ENCODE results near the gene COLQ.

Gene COLQ

DNA sequence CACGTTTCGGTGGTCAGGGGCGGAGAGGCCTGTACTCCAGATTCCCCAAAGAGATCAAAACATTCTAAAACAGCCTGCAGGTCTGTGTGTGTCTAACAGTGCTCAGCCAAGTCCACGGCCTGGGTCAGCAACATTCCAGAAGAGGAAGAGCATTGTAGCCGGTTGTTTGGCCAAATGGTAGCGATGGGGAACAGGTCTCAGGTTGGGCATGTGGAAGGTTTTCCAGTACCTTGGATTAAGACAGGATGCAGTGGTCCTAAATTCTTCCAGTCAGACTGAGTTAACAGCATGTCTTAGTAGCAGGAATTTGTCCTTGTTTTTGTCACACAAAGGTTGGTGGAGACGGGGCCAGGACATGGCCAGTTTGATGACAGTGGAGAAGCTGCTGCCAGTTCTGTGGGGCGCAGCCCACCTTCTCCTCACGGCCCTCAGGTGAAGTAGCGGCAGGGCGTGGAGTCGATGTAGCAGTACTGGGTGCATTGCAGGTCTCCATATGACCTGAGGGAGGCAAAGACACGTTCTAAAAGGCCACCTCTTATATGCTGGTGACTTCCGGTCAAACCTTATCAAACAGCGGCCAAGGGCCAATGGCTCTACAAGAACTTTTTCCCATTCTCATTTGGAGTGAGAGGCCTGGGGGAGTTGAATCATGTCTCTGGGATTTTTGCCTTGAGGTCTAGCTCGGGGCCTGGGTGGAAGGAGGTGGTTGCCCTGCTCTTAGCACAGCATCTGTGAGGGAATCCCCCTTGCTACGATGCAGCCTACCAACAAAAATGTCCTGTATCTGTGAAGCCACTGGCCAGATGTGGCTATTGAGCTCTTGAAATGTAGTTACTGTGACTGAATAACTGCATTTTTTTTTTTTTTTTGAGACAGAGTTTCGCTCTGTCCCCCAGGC lies 70.0 kb downstream of the COLQ start:
- H3K9me3 ChIP-seq (ENCODE audit: control insufficient read depth, insufficient read depth, low read length): no peaks in the 10 kb centered on the region
- no peaks in the 10 kb centered on the region for H3K27me3 ChIP-seq (ENCODE audit: control insufficient read depth, insufficient read depth, low read length)
- H3K36me3 ChIP-seq (ENCODE audit: control insufficient read depth, insufficient read depth, low read length): no peaks in the 10 kb centered on the region
- no peak overlapping the region for H3K9ac ChIP-seq (ENCODE audit: low read depth, low read length)
- H3K4me3 ChIP-seq (ENCODE audit: low read depth, low read length): no peak overlapping the region
- no peaks in the 10 kb centered on the region for H3K4me1 ChIP-seq (ENCODE audit: control insufficient read depth, insufficient read depth, low read length)

DNA sequence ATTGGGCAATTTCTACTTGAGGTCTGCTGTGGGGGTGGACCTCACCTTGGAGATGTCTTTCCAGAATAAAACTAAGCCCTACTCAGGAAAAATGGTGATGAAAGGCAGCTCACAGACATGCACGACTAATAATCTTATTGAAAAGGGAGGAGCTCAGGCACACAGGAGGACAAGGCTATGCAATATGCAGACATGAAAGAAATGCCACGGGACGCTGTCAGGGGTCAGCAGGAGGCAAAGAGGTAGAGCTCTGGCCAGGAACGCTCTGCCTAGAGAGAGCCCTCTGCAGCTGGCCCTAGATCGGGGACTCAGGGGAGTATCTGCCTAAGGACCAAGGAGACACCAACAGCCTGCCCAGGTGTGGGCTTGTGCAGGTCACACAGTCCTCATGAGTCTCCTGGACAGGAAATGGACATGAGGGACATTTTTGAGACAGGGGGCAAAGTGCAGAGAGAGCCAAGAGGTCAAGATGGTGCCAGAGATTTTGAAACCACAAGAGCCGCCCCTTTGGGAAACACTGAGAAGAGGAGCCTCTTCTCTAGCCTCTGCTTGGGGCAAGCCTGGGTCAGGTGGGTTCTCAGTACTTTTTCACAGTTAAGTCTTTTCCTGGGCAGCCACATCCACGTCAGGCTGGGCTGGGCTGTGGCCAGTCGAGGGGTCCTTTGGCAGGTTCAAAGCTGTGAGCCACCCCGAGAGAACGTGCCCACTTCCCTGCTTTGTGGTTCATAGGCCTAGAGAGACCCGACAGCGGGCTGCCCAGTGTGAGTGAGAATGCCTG lies 70.9 kb downstream of the COLQ start:
- H3K27me3 ChIP-seq (ENCODE audit: control insufficient read depth, insufficient read depth, low read length): no peaks in the 10 kb centered on the region
- H3K9me3 ChIP-seq (ENCODE audit: control insufficient read depth, insufficient read depth, low read length): no peaks in the 10 kb centered on the region
- H3K9ac ChIP-seq (ENCODE audit: low read depth, low read length): no peak overlapping the region

DNA sequence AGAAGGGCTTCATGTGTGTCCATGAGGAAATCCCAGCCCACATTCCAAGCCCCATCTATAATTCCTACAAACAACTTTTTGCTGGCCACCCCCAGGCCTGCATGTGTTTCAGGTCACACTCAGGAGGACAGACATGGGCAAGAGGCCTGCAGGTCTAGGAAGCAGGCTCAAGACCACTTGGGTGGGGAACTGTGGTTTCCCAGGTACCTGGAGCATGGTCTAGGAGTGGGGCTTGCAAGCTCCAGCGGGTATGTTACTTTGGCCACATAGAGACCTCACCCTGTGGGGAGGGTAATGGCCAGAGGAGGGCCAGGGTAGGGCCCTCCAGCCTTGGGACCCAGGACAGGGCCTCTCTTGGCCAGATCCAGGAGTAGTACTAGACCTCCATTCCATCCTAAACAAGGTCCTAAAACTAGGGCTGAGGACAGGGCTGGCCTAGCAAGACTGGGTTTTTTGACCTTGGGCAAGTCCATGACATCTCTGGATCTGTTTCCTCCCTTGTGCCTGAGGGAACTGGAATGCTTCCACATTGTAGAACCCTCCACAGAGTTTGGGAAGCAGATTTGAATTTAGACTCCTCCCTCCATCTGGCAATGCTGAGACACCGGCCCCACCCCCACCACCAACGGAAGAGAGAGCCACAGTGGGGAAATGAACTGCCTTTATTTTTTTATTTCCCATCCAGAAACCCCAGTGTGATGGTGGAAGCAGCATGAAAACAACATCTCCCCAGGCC lies 71.8 kb downstream of the COLQ start:
- no peaks in the 10 kb centered on the region for H3K4me1 ChIP-seq (ENCODE audit: control insufficient read depth, insufficient read depth, low read length)
- H3K9ac ChIP-seq (ENCODE audit: low read depth, low read length): no peak overlapping the region
- no peaks in the 10 kb centered on the region for H3K27me3 ChIP-seq (ENCODE audit: control insufficient read depth, insufficient read depth, low read length)
- H3K9me3 ChIP-seq (ENCODE audit: control insufficient read depth, insufficient read depth, low read length): no peaks in the 10 kb centered on the region
- no peak overlapping the region for H3K4me3 ChIP-seq (ENCODE audit: low read depth, low read length)
- H3K36me3 ChIP-seq (ENCODE audit: control insufficient read depth, insufficient read depth, low read length): no peaks in the 10 kb centered on the region

More for the DNA sequence above, 70.9 kb downstream of the COLQ start:
- Histone ChIP-seq H3K4me1 (ENCODE audit: control insufficient read depth, insufficient read depth, low read length) (no peaks in the 10 kb centered on the region), H3K36me3 (ENCODE audit: control insufficient read depth, insufficient read depth, low read length) (no peaks in the 10 kb centered on the region), H3K4me3 (ENCODE audit: low read depth, low read length) (no peak overlapping the region)

DNA sequence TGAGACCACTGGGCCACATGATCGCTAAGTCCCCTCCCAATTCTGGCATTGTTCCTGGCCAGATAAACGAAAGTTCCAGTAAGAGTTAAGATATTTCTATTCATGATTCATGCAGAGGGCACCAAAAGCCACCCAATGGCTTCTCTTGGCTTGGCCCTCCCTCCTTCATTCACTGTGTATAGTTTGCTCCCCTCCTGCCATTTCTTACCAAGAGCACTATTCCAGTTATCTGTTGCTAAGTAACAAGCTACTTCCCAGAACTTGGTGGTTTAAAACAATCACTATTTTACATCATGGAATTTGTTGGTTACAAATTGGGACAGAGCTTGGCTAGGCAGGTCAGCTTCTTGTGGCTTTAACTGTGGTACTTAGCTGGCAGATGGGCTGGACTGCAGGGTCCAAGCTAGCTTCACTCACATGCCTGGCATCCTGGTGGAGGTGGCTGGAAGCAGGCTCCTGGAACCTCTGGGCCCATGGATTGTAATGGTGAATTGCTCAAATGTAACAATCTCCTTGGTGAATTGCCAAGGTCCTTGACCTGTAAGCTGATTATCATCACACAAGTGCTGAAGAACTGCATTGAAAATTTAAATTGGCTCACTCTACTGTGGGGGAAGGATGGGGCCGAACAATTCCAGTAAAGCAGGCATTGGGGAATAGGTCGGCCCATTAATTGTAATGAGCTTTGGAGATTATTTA lies 77.5 kb downstream of the COLQ start:
- H3K9ac ChIP-seq (ENCODE audit: low read depth, low read length): no peak overlapping the region
- H3K4me3 ChIP-seq (ENCODE audit: low read depth, low read length): no peak overlapping the region
- H3K27me3 ChIP-seq (ENCODE audit: control insufficient read depth, insufficient read depth, low read length): no peaks in the 10 kb centered on the region
- H3K4me1 ChIP-seq (ENCODE audit: control insufficient read depth, insufficient read depth, low read length): no peaks in the 10 kb centered on the region
- H3K9me3 ChIP-seq (ENCODE audit: control insufficient read depth, insufficient read depth, low read length): no peaks in the 10 kb centered on the region
- H3K36me3 ChIP-seq (ENCODE audit: control insufficient read depth, insufficient read depth, low read length): peaks cover 11% of the 10 kb centered on the region

DNA sequence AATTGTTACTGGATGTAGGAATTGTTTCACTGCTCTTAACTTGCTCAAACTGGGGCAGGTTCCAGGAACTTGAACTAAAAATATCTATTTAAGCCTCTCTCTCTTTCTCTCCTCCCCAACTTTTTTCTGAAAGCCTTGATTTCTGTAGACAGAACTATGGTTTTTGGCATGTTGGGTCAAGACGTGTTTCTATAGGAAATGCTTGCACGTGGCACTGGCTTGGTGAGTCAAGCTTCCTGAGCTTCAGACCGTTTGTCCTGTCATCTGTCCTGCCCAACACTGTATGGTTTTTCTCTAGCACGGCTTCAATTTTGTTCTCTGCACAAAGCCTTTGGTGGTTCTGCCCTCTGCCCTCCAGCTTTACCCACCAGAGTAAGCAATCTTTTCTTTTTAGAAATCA lies 80.6 kb downstream of the COLQ start:
- H3K4me1 ChIP-seq (ENCODE audit: control insufficient read depth, insufficient read depth, low read length): no peaks in the 10 kb centered on the region
- no peaks in the 10 kb centered on the region for H3K9me3 ChIP-seq (ENCODE audit: control insufficient read depth, insufficient read depth, low read length)
- H3K9ac ChIP-seq (ENCODE audit: low read depth, low read length): no peak overlapping the region
- peaks cover 30% of the 10 kb centered on the region for H3K36me3 ChIP-seq (ENCODE audit: control insufficient read depth, insufficient read depth, low read length)
- no peaks in the 10 kb centered on the region for H3K27me3 ChIP-seq (ENCODE audit: control insufficient read depth, insufficient read depth, low read length)
- H3K4me3 ChIP-seq (ENCODE audit: low read depth, low read length): no peak overlapping the region

DNA sequence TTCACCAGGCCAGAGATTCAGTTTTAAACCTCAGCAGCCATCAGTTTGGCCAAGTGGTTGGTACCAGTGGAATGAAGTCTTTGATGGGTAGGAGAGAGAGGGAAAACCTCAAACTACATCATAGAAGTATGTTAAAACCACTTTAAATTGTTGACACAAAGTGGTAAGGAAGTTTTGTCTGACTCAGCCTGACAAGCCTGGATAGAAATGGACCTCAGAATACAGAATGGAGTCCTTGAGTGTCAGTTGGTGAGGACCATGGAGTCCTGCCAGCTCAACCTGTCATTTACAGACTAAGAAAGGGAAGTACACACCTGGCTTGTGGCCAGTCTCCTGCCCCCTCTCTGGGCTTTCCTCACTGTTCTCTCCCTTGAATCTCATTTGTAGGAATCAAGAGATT lies 82.0 kb downstream of the COLQ start:
- peaks cover 37% of the 10 kb centered on the region for H3K36me3 ChIP-seq (ENCODE audit: control insufficient read depth, insufficient read depth, low read length)

DNA sequence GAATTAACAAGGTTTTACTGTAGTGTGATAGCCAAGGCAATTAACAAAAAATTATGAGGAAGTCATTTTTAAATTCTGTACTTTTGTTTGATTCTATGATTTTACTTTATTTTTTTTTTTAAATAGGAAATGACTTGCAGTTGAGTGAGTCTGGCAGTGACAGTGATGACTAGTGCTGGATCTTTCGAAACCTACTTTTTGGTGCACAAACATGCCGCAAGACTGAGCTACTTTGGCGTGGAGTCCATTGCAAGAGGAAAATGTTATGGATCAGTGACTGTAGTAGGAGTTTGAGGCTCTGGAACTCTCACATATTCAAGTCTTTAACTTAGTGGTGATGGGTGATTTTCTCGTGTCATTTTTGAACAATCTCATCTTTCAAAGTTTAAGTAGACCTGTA lies 82.5 kb downstream of the COLQ start:
- H3K9me3 ChIP-seq (ENCODE audit: control insufficient read depth, insufficient read depth, low read length): no peaks in the 10 kb centered on the region
- H3K4me1 ChIP-seq (ENCODE audit: control insufficient read depth, insufficient read depth, low read length): no peaks in the 10 kb centered on the region
- H3K9ac ChIP-seq (ENCODE audit: low read depth, low read length): no peak overlapping the region
- no peak overlapping the region for H3K4me3 ChIP-seq (ENCODE audit: low read depth, low read length)
- no peaks in the 10 kb centered on the region for H3K27me3 ChIP-seq (ENCODE audit: control insufficient read depth, insufficient read depth, low read length)
- peaks cover 37% of the 10 kb centered on the region for H3K36me3 ChIP-seq (ENCODE audit: control insufficient read depth, insufficient read depth, low read length)

More for the DNA sequence above, 82.0 kb downstream of the COLQ start:
- Histone ChIP-seq H3K27me3 (ENCODE audit: control insufficient read depth, insufficient read depth, low read length) (no peaks in the 10 kb centered on the region), H3K4me3 (ENCODE audit: low read depth, low read length) (no peak overlapping the region), H3K9ac (ENCODE audit: low read depth, low read length) (no peak overlapping the region), H3K4me1 (ENCODE audit: control insufficient read depth, insufficient read depth, low read length) (no peaks in the 10 kb centered on the region), H3K9me3 (ENCODE audit: control insufficient read depth, insufficient read depth, low read length) (no peaks in the 10 kb centered on the region)

DNA sequence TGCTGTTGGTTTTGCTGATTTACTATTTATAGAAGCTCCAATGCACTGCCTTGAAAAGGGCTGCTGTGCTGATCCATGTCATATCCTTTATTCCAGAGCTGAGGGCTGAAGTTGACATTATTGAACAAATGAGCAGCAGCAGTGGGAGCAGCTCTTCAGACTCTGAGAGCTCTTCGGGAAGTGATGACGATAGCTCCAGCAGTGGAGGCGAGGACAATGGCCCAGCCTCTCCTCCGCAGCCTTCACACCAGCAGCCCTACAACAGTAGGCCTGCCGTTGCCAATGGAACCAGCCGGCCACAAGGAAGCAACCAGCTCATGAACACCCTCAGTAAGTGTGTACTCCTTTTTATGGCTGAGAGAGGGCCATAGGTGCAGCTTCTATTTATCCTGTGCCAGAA lies 85.3 kb downstream of the COLQ start:
- Histone ChIP-seq H3K4me3 (ENCODE audit: low read depth, low read length) (no peak overlapping the region), H3K27me3 (ENCODE audit: control insufficient read depth, insufficient read depth, low read length) (no peaks in the 10 kb centered on the region), H3K9ac (ENCODE audit: low read depth, low read length) (no peak overlapping the region), H3K9me3 (ENCODE audit: control insufficient read depth, insufficient read depth, low read length) (no peaks in the 10 kb centered on the region), H3K4me1 (ENCODE audit: control insufficient read depth, insufficient read depth, low read length) (no peaks in the 10 kb centered on the region), H3K36me3 (ENCODE audit: control insufficient read depth, insufficient read depth, low read length) (peaks cover 33% of the 10 kb centered on the region)

DNA sequence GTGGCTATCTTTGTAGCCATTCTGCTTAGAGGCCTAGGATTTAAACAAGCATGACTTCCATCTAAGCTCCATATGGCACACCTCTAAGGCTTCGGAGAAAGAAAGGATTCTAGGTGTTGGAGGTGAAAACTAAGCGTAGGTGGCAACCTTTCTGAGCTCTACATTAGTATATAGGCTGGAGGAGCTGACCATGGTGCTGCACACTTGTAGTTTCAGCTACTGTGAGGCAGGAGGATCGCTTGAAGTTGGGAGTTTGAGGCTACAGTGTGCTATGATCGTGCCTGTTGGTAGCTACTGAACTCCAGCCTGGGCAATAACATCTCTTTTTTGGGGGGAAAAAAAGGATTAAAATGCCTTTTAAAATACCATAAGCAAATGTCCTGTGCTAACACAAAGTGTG lies 86.8 kb downstream of the COLQ start:
- Histone ChIP-seq H3K9me3 (ENCODE audit: control insufficient read depth, insufficient read depth, low read length) (no peaks in the 10 kb centered on the region), H3K4me3 (ENCODE audit: low read depth, low read length) (no peak overlapping the region), H3K9ac (ENCODE audit: low read depth, low read length) (no peak overlapping the region), H3K27me3 (ENCODE audit: control insufficient read depth, insufficient read depth, low read length) (no peaks in the 10 kb centered on the region), H3K36me3 (ENCODE audit: control insufficient read depth, insufficient read depth, low read length) (peaks cover 33% of the 10 kb centered on the region), H3K4me1 (ENCODE audit: control insufficient read depth, insufficient read depth, low read length) (no peaks in the 10 kb centered on the region)

DNA sequence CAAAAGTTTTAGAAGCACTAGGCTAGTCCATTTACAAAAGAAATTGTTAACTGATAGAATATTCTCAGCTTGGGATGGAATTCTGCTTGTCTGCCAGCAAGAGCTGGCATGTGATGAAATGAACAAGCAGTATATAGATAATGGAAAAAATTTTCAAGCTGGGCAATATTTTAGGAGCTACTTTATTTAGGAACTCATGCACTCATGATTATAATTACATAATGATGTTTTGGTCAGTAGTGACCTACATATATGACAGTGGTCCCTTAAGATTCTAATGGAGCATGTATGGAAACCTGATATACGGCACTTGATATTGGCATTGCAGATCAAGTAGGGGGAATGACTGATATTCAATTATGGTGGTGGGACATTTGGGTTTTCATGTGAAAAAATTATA lies 88.0 kb downstream of the COLQ start:
- no peaks in the 10 kb centered on the region for H3K27me3 ChIP-seq (ENCODE audit: control insufficient read depth, insufficient read depth, low read length)
- no peak overlapping the region for H3K4me3 ChIP-seq (ENCODE audit: low read depth, low read length)
- no peaks in the 10 kb centered on the region for H3K4me1 ChIP-seq (ENCODE audit: control insufficient read depth, insufficient read depth, low read length)
- no peak overlapping the region for H3K9ac ChIP-seq (ENCODE audit: low read depth, low read length)
- H3K9me3 ChIP-seq (ENCODE audit: control insufficient read depth, insufficient read depth, low read length): no peaks in the 10 kb centered on the region
- peaks cover 25% of the 10 kb centered on the region for H3K36me3 ChIP-seq (ENCODE audit: control insufficient read depth, insufficient read depth, low read length)

DNA sequence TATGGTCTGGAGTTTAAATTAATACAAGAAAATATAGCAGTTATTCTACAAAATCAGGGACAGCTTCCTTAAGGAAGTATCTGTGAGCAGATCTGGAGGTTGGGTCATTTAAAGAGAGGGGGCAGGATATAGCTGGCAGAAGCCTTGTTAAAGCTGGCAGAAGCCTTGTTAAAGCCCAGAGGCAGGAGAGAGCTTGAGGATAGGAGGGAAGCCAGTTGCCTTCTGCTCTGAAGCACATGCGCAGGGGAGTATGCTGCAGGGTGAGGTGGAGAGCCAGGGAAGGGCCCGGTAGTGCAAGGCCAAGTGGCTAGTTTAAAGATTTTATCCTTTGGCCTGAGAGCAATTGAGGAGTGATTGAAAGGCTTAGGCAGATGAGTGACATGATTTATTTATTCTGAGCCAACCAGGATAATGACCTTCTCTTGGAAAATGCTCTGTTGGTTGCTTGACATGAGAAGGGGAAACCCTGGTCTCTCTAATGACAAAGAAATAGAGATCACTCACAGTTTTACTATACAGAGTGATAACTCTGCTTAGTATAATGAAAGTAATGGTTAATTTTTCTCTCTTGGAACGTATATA lies 90.2 kb downstream of the COLQ start:
- Histone ChIP-seq H3K36me3 (ENCODE audit: control insufficient read depth, insufficient read depth, low read length) (peaks cover 10% of the 10 kb centered on the region), H3K9ac (ENCODE audit: low read depth, low read length) (no peak overlapping the region), H3K4me1 (ENCODE audit: control insufficient read depth, insufficient read depth, low read length) (no peaks in the 10 kb centered on the region), H3K27me3 (ENCODE audit: control insufficient read depth, insufficient read depth, low read length) (no peaks in the 10 kb centered on the region), H3K9me3 (ENCODE audit: control insufficient read depth, insufficient read depth, low read length) (no peaks in the 10 kb centered on the region), H3K4me3 (ENCODE audit: low read depth, low read length) (no peak overlapping the region)

Data from iPS-15b (cell line).